ENCODE measurements around the gene CACNA2D2.

DNA sequence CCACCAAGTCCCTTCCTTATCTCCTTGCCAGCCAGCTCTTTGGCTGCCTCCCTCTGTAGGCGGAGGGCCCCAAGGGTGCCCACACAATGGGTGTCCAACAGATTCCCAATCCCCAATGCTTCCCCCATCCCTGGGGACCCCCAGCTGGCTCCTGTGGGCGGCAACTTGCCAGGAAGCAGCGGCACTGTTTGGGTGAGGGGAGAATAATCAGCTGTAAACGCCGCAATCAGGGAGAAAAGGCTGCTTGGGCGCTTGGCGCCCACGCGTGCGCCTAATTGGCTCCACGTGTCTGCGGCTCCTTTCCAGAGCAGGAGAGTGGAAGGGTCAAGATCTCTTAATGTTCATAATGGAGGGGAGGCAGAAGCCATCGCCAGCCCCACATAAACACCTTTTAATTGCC is 76.2 kb downstream of the CACNA2D2 start:
- TF ChIP-seq, protein P1, sequence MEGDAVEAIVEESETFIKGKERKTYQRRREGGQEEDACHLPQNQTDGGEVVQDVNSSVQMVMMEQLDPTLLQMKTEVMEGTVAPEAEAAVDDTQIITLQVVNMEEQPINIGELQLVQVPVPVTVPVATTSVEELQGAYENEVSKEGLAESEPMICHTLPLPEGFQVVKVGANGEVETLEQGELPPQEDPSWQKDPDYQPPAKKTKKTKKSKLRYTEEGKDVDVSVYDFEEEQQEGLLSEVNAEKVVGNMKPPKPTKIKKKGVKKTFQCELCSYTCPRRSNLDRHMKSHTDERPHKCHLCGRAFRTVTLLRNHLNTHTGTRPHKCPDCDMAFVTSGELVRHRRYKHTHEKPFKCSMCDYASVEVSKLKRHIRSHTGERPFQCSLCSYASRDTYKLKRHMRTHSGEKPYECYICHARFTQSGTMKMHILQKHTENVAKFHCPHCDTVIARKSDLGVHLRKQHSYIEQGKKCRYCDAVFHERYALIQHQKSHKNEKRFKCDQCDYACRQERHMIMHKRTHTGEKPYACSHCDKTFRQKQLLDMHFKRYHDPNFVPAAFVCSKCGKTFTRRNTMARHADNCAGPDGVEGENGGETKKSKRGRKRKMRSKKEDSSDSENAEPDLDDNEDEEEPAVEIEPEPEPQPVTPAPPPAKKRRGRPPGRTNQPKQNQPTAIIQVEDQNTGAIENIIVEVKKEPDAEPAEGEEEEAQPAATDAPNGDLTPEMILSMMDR (conservative IDR thresholded peaks at IDR 0.05; ENCODE audit: low read length): no peak
- TF ChIP-seq EZH2phosphoT487 (IDR thresholded peaks at IDR 0.05; ENCODE audit: borderline replicate concordance): no peak
